GM21423 (cell line): ENCODE data around the gene SPOCK1.
"Not testable (repeated sequence)": the region's sequence is repeated elsewhere in the genome, so short reads cannot be mapped to it uniquely, and the experiment has no call there.

Source experiments
- ATAC-seq: cut with Tn5 transposase; IDR thresholded peaks from one replicate; pipeline ENCODE4 v1.9.1; 2021; ENCODE audit warnings: mild to moderate bottlenecking, moderate library complexity; ENCODE audit not compliant: unreplicated experiment

Gene SPOCK1

GRCh38 chr5:137234973-137235943 is 263.9 kb downstream of the SPOCK1 start:
- ATAC-seq: no peak

DNA sequence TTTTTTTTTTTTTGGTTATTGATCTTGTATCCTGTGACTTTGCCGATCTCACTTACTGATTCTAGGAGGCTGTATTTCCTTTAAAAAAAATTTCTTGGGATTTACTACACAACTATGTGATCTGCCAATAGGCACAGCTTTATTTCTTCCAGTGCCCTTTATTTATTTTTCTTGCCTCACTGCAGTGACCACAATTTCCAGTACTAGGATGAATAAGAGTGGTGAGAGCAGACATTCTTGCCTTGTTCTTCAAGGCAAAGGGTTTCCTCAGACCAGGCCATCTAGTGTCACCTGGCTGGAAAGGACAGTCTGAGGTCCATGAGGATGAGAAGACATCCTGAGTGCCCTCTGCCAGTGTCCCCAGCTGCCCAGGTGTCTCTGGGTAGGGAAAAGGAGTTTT is 265.4 kb downstream of the SPOCK1 start:
- ATAC-seq: no peak

DNA sequence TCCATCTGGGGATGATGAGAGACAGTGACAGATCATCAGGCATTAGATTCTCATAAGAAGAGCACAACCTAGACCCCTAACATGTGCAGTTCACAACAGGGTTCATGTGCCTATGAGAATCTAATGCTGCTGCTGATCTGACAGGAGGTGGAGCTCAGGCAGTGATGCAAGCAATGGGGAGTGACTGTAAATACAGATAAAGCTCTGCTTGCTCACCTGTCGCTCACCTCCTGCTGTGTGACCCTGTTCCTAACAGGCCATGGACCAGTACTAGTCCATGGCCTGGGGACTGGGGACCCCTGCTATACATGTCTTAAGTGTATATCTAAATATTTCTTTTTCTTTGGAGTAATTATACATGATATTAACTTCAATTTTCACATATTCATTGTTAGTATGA is 265.8 kb downstream of the SPOCK1 start:
- ATAC-seq: not testable (repeated sequence)

DNA sequence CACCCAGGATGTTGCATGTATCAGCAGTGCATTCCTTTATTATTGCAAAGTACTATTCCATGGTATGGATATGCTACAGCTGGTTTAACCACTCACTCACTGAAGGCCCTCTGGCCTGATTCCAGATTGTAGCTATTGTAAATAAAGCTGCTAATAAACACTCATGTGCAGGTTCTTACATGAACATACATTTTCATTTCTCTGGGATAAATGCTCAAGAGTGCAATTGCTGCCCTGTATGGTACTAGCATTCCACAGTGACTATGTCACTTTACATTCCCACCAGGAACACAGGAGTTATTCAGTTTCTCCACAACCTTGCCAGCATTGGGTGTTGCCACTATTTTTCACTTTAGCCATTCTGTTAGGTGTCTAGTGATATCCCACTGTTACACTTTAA is 267.6 kb downstream of the SPOCK1 start:
- no peak for ATAC-seq

GRCh38 chr5:137228816-137229215 is 270.3 kb downstream of the SPOCK1 start:
- no peak for ATAC-seq

GRCh38 chr5:137226081-137226480 is 273.0 kb downstream of the SPOCK1 start:
- no peak for ATAC-seq

GRCh38 chr5:137223324-137224295 is 275.5 kb downstream of the SPOCK1 start:
- ATAC-seq: no peak

GRCh38 chr5:137221943-137222342 is 277.2 kb downstream of the SPOCK1 start:
- no peak for ATAC-seq

DNA sequence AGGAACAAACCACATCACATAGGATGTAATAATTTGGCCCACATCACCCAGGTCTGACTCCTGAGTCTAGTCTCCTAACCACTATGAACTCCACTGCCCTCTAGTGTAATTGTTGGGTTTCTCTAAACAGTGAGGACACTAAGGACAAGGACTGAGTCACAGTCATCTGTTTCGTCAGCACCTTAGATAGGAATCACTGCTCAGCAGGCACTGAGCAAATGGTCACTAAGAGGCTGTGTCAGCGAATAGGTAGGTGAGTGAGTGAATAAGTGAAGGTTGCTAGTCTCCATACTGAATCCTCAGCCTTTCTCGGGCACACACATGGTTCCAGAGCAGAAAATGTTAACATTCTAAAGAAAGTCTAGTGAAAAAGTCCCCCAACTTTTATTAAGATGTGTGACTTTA is 278.6 kb downstream of the SPOCK1 start:
- ATAC-seq: peak; percentile 77

- no peak for ATAC-seq
Measured at GRCh38 chr5:137218896-137219295, 280.2 kb downstream of the SPOCK1 start.

- no peak for ATAC-seq
Measured at GRCh38 chr5:137218471-137218870, 280.7 kb downstream of the SPOCK1 start.

DNA sequence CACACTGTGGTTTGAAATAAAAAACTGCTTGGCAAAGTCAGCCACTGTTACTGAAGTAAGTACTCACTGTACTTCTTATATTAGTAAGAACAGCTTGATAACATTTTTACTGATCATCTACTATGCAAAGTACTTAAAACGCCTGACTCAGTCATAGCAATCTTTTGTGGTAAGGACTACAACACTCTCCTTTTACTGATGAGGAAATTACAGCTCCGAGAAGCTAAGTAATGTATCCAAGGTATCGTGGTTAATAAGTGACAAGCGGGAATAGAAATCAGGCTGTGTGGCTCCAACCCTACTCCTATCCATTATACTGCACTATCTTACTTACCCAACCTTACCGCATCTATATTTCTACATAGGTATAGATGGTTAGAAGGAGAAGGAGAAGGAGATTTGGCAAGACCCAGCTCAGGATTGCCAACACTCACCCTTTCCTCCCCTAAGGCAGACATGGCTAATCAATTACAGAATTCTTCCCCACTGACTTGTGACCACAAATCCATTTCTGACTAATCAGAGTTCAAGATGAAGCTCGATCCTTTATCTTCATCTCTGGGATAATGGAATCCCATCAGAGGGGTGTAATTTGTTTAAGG is 281.4 kb downstream of the SPOCK1 start:
- ATAC-seq: no peak

DNA sequence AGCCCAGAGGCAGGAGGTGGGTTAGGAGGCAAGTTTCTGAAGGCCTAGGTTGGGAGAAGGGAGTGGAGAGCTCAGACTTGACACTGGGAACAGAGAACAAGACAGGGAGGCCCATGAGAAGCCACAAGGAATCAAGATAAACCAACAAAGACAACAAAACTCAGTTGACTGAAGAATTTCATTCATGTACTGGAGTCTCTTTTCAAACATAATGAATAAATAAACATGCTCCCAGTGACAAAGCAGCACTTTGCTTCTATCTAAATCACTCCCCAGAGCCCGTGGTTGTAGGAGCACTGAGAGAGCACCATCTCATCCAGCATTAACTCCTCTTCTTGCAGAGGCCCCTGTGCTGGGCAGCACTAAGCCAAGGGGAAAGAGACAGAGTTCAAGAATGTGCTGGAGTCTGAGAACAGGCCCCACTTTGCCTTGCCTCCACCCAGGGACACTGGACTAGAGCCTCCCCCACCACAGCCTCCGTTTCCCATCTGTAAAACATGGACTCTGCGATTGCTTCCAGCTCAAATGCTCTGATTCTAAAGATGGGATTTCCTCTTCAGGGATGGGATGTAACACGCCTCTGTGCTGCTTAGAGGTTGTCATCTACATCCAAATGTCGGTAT is 282.0 kb downstream of the SPOCK1 start:
- no peak for ATAC-seq

DNA sequence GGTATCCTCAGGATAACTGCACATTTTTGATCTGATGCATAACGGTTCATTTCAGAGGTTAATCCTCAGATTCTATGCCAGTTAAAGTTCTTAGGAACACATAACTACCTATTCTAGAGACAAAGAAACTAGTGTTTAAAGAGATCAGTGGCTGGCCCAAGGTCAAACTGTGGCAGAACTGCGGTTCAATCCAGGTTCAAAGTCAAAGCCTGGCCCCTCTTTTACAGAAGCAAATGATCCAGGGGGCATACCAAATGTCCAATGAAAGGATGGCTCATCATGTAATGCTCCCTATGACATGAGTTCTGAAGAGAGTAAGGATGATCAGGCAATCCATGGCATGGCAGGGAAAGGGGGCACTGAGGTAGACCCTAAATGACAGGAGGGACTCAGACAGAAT is 283.3 kb downstream of the SPOCK1 start:
- no peak for ATAC-seq

- no peak for ATAC-seq
Measured at GRCh38 chr5:137215261-137215660, 283.9 kb downstream of the SPOCK1 start.

GRCh38 chr5:137214446-137215189 is 284.5 kb downstream of the SPOCK1 start:
- ATAC-seq: no peak

- ATAC-seq: no peak
Measured at GRCh38 chr5:137212471-137212870, 286.7 kb downstream of the SPOCK1 start.

DNA sequence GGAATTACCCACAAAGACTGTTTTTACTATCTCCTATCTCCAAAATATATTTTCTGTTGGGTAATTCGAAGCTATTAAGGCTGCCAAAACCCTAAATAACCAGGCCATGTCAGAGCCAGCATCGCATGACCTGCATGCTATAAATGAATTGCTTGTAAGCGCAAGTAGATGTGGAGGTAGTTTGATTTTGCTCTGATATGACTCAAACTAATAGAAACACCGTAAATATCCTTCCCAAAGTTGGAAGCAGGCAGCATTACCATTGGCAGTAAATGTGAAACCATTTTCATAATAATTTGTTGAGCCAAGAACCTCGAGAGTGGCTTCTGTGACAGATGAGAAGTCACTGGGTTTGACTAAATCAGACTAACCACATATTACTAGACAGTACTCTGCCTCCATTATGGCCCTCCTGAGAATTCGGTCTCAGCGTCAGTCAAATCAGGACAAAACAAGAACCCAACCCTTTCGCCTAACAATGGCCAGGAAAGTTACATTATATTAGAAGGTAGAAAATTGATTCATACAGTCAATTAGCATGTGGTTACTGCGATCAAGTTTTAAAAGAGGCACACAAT is 289.8 kb downstream of the SPOCK1 start:
- ATAC-seq: no peak

DNA sequence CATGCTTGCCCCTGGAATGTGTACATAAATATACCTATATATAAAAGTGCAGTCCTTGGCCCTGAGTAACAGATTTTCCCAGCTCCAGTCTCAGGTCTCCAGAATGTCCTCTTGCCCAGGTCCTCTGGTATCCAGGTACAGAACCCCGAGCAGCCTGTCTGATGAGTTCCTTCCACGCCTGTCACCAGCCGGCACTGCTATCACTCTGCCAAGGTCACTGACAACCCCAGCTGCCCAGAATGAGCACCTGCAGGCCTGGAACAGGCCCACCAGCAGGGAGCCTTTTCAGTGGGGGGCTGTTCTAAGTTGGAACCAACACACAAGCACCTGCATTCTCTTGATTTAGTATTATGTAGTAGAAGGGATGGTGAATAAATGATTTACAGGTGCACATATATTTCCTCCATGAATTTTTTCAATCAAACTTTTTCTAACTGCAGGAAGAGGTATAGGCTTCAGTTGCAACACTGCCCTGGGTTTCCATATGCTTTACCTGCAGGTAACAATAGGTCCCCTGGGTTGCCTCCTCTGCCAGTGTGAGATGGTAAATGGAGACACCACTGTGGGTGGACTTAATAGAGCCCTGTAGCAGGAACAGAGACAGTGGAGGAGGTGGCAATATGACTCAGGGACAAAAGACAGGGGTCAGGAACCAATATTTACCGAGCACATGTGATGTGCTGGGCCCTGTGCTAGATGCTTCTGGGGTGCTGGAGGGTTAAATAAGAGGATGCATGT is 291.9 kb downstream of the SPOCK1 start:
- ATAC-seq: no peak
